Neuronal stem cell (in vitro differentiated cells): Measurements from ENCODE around the gene FOXD4L6.
"Not testable (repeated sequence)": the region's sequence is repeated elsewhere in the genome, so short reads cannot be mapped to it uniquely, and the experiment has no call there.

Source experiments
- DNase-seq: peaks from one replicate; pipeline ENCODE4 v3.0.0-alpha.2; 2013; ENCODE audit warnings: low spot score
- H2AFZ ChIP-seq: one replicate; pipeline ENCODE4 v1.6.1; 2013; ENCODE audit warnings: mild to moderate bottlenecking, low read length, inconsistent platforms
- H2AK5ac ChIP-seq: 2 replicates; pipeline ENCODE4 v1.6.1; 2013; ENCODE audit warnings: low read depth, mild to moderate bottlenecking, inconsistent platforms, low read length, moderate library complexity, mixed read lengths
- H2BK120ac ChIP-seq: 2 replicates; pipeline ENCODE4 v1.6.1; 2013; ENCODE audit warnings: low read depth, mild to moderate bottlenecking, inconsistent platforms, low read length, moderate library complexity, mixed read lengths
- H2BK12ac ChIP-seq: one replicate; pipeline ENCODE4 v1.6.1; 2013; ENCODE audit warnings: low read length, inconsistent platforms
- H2BK15ac ChIP-seq: 2 replicates; pipeline ENCODE4 v1.6.1; 2013; ENCODE audit warnings: mild to moderate bottlenecking, low read length, inconsistent platforms, mixed read lengths
- H2BK5ac ChIP-seq: one replicate; pipeline ENCODE4 v1.6.1; 2013; ENCODE audit warnings: inconsistent platforms, mild to moderate bottlenecking, low read length, moderate library complexity
- H3K14ac ChIP-seq: one replicate; pipeline ENCODE4 v1.6.1; 2013; ENCODE audit warnings: low read length, inconsistent platforms
- H3K18ac ChIP-seq: 2 replicates; pipeline ENCODE4 v1.6.1; 2013; ENCODE audit warnings: low read length, inconsistent platforms
- H3K23ac ChIP-seq: 2 replicates; pipeline ENCODE4 v1.6.1; 2013; ENCODE audit warnings: low read depth, mild to moderate bottlenecking, mixed read lengths, low read length, inconsistent platforms; ENCODE audit not compliant: poor library complexity
- H3K27ac ChIP-seq: replicated peaks from 3 replicates; pipeline ENCODE4 v1.5.1; 2013; ENCODE audit warnings: low read length, inconsistent platforms
- H3K27me3 ChIP-seq, 3 experiments: 2 replicates each; pipeline ENCODE4 v1.6.1; 2013; ENCODE audit warnings: low read length in 3 of 3, mild to moderate bottlenecking in 2 of 3, inconsistent platforms in 1 of 3, low read depth in 1 of 3, mixed read lengths in 1 of 3, moderate library complexity in 1 of 3; ENCODE audit not compliant: control insufficient read depth in 3 of 3, insufficient read depth in 3 of 3
- H3K36me3 ChIP-seq, 2 donors: replicated peaks in 1 of 2; 2 replicates each; pipeline ENCODE4 v1.6.1; 2013; ENCODE audit warnings: low read length in 2 of 2; ENCODE audit not compliant: control insufficient read depth in 2 of 2, insufficient read depth in 2 of 2
- H3K4ac ChIP-seq: 2 replicates; pipeline ENCODE4 v1.6.1; 2013; ENCODE audit warnings: inconsistent platforms, mild to moderate bottlenecking, low read length, moderate library complexity
- H3K4me1 ChIP-seq, 2 donors: 1 replicate in 1 of 2; 2 replicates in 1 of 2; pipeline ENCODE4 v1.6.1; 2013; ENCODE audit warnings: low read length in 2 of 2, low read depth in 1 of 2; ENCODE audit not compliant: control insufficient read depth in 2 of 2, insufficient read depth in 1 of 2
- H3K4me2 ChIP-seq: one replicate; pipeline ENCODE4 v1.6.1; 2013; ENCODE audit warnings: mild to moderate bottlenecking, low read length, inconsistent platforms; ENCODE audit not compliant: insufficient read depth, poor library complexity, severe bottlenecking
- H3K4me3 ChIP-seq, 2 donors: 2 replicates each; pipeline ENCODE4 v1.5.1; 2013; ENCODE audit warnings: low read length in 2 of 2, mild to moderate bottlenecking in 2 of 2, inconsistent platforms in 1 of 2, moderate library complexity in 1 of 2
- H3K79me1 ChIP-seq: one replicate; pipeline ENCODE4 v1.6.1; 2013; ENCODE audit warnings: low read depth, mild to moderate bottlenecking, inconsistent platforms, low read length, moderate library complexity
- H3K9ac ChIP-seq: one replicate; pipeline ENCODE4 v1.6.1; 2013; ENCODE audit warnings: mild to moderate bottlenecking, low read depth, low read length, inconsistent platforms; ENCODE audit not compliant: poor library complexity
- H3K9me3 ChIP-seq, 2 donors: replicated peaks in 1 of 2; 2 replicates each; pipeline versions ENCODE3 to v1.6.1; 2013; ENCODE audit warnings: low read length in 2 of 2, mild to moderate bottlenecking in 2 of 2, inconsistent platforms in 1 of 2, low read depth in 1 of 2, mixed read lengths in 1 of 2, moderate library complexity in 1 of 2; ENCODE audit not compliant: control insufficient read depth in 2 of 2, insufficient read depth in 1 of 2
- H4K8ac ChIP-seq: one replicate; pipeline ENCODE4 v1.6.1; 2013; ENCODE audit warnings: low read depth, mild to moderate bottlenecking, inconsistent platforms, low read length, moderate library complexity
- H4K91ac ChIP-seq: one replicate; pipeline ENCODE4 v1.6.1; 2013; ENCODE audit warnings: low read length, low read depth, mild to moderate bottlenecking, inconsistent platforms; ENCODE audit not compliant: poor library complexity
- WGBS, 2 donors: extraction: QIAGEN DNeasy Blood & Tissue Kit; methylation state at CpG; one replicate each; pipeline ENCODE4 v1.1.7; 2013; ENCODE audit warnings: missing lambda C conversion rate in 2 of 2, mixed read lengths in 1 of 2; ENCODE audit not compliant: insufficient read length in 2 of 2, insufficient replicate concordance in 1 of 2; ENCODE audit errors: extremely low coverage in 2 of 2; 5-methylcytosine and 5-hydroxymethylcytosine counted together

Gene FOXD4L6

DNA sequence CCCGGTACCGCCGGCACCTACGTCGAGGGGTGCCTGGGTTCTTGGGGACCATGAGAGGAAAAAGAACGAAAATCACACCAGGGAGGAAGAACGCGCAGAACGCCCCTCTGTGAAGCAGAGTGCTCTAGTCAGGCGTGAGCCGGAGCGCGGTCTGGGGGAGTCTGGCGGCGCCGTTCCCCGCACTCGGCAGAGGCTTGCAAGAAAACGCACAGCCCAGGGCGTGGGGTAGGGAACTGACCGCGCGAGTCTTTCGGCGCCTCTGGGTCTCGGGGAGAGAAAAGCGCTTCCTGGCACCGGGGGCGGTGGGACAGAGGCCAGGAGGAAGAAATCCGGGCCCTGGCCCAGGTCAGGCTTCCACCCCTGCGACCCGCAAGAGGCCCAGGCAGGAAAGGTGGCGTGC is 4.7 kb downstream of the FOXD4L6 start:
- not testable (repeated sequence) for H3K79me1 ChIP-seq, H3K27me3 ChIP-seq, H2AFZ ChIP-seq, H3K4me2 ChIP-seq, H3K36me3 ChIP-seq, H2BK12ac ChIP-seq, H2BK120ac ChIP-seq, H3K14ac ChIP-seq, H3K23ac ChIP-seq, H3K9me3 ChIP-seq, H2AK5ac ChIP-seq, H3K4ac ChIP-seq, H3K9ac ChIP-seq, H3K4me1 ChIP-seq, H3K4me3 ChIP-seq, H2BK15ac ChIP-seq, H3K27ac ChIP-seq, H4K8ac ChIP-seq, H2BK5ac ChIP-seq, H3K18ac ChIP-seq, DNase-seq, H4K91ac ChIP-seq
- WGBS, 2 donors, result no CpG with 5 or more reads among the region's 33 CpGs

DNA sequence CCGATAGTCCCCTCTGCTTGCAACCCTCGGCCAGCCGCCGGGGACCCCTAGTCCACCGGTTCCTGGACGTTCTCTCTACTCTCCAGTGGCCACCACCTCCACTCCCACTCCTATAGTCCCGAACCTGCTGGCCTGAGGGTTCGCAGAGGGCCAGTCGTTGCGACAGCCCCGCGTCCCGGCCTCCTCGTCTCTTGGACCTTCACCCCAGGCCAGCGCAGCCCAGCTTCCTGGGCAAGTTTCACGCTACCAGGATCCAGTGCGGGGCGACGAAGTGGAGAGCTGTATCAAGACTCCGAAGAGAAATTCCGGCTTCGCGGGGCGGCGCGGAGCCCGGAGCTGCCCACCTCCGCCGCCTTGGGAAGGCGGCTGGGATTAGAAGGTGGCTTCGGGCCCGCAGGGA is 5.1 kb downstream of the FOXD4L6 start:
- not testable (repeated sequence) for H3K9ac ChIP-seq, H2BK12ac ChIP-seq, H3K9me3 ChIP-seq, H2BK15ac ChIP-seq, H3K4me1 ChIP-seq, H4K91ac ChIP-seq, H3K4me2 ChIP-seq, H3K14ac ChIP-seq, H3K36me3 ChIP-seq, H2BK120ac ChIP-seq, H3K4me3 ChIP-seq, H2AFZ ChIP-seq, H4K8ac ChIP-seq, DNase-seq, H3K4ac ChIP-seq, H2AK5ac ChIP-seq, H3K18ac ChIP-seq, H3K79me1 ChIP-seq, H3K23ac ChIP-seq, H3K27ac ChIP-seq, H3K27me3 ChIP-seq, H2BK5ac ChIP-seq
- no CpG with 5 or more reads among the region's 32 CpGs for WGBS, 2 donors

DNA sequence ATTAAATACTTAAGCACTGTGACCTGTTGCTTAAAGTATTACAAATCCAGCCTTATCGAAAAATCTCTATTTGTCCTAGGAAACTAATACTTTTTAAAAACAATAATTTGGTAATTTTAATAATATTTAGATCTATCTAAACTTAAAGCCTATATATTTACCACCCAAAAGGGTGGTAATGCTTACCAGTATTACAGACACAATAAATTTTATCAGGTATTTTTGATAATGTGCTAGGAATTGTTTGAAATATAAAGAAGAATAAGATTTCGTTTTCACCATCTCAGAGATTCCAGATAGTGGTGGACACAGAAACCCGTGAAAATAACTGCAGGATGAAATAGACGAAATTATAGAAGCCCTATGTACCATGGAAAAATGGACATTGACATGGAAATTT is 7.8 kb downstream of the FOXD4L6 start:
- H3K23ac ChIP-seq, H3K79me1 ChIP-seq, H4K8ac ChIP-seq, H3K4me2 ChIP-seq, H3K4me1 ChIP-seq, H3K9me3 ChIP-seq, H3K4ac ChIP-seq, H3K36me3 ChIP-seq, H2BK12ac ChIP-seq, H2BK15ac ChIP-seq, DNase-seq, H3K18ac ChIP-seq, H3K9ac ChIP-seq, H3K4me3 ChIP-seq, H3K27me3 ChIP-seq, H2AFZ ChIP-seq, H3K27ac ChIP-seq, H3K14ac ChIP-seq, H2BK5ac ChIP-seq, H4K91ac ChIP-seq, H2BK120ac ChIP-seq, H2AK5ac ChIP-seq: not testable (repeated sequence)
- WGBS, 2 donors, result no CpG with 5 or more reads among the region's 4 CpGs

DNA sequence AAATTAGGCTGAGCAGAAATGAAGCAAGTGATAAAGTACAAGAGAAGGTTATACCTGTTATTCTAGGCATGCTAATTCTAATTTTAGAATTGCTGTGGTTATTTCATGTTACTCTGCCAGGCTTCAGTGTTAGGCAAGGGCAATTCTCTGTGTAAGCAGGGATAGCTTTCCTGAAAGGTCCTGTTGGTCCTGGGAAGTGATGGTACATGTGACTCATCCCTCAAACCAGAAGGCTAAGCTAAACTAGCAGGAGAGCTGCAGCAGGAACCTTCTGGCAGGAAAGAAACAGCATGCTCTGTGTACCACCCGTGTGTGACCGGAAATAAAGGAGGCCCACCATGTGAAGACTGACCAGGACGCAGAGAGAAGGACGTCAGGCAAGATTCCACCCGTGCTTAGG is 8.8 kb downstream of the FOXD4L6 start:
- not testable (repeated sequence) for H3K4ac ChIP-seq, H2BK15ac ChIP-seq, H2BK5ac ChIP-seq, H4K91ac ChIP-seq, DNase-seq, H3K27me3 ChIP-seq, H3K79me1 ChIP-seq, H2AFZ ChIP-seq, H3K23ac ChIP-seq, H3K9me3 ChIP-seq, H3K9ac ChIP-seq, H2BK120ac ChIP-seq, H3K4me2 ChIP-seq, H3K4me3 ChIP-seq, H3K18ac ChIP-seq, H3K4me1 ChIP-seq, H3K36me3 ChIP-seq, H3K14ac ChIP-seq, H2BK12ac ChIP-seq, H3K27ac ChIP-seq, H4K8ac ChIP-seq, H2AK5ac ChIP-seq
- no CpG with 5 or more reads among the region's 5 CpGs for WGBS, 2 donors
